OCI-LY3 (cell line): ENCODE data around the gene LAIR2.

ENCODE experiments used
- H2AFZ ChIP-seq: fragments of 200-600, 300-600 bp; shearing (Covaris generic); 2 replicates; pipeline ENCODE4 v1.6.0; 2014; ENCODE audit warnings: antibody characterized with exemption, low read depth, low read length
- H3K27ac ChIP-seq: fragments of 200-600, 300-600 bp; sonication (generic); 2 replicates; pipeline ENCODE4 v1.5.1; 2014; ENCODE audit warnings: mild to moderate bottlenecking, low read length, moderate library complexity, mixed read lengths
- H3K27me3 ChIP-seq: fragments of 200-600, 300-600 bp; sonication (generic); 2 replicates; pipeline ENCODE4 v1.6.1; 2014; ENCODE audit warnings: low read depth, low read length, mixed read lengths
- H3K36me3 ChIP-seq: fragments of 200-600, 300-600 bp; sonication (generic); replicated peaks from 2 replicates; pipeline ENCODE3; 2014; ENCODE audit warnings: low read depth, low read length, mixed read lengths
- H3K4me1 ChIP-seq: fragments of 300-600, 200-600 bp; sonication (generic); 2 replicates; pipeline ENCODE4 v1.6.1; 2014; ENCODE audit warnings: low read length, mixed read lengths
- H3K4me2 ChIP-seq: fragments of 200-600, 300-600 bp; sonication (generic); 2 replicates; pipeline ENCODE4 v1.6.1; 2014; ENCODE audit warnings: low read length, mixed read lengths
- H3K4me3 ChIP-seq: fragments of 300-600, 200-600 bp; sonication (generic); 2 replicates; pipeline ENCODE4 v1.5.1; 2014; ENCODE audit warnings: antibody characterized with exemption, mild to moderate bottlenecking, low read length, moderate library complexity
- H3K79me2 ChIP-seq: fragments of 300-600, 200-600 bp; shearing (Covaris generic); 2 replicates; pipeline ENCODE4 v1.6.1; 2014; ENCODE audit warnings: mild to moderate bottlenecking, low read length, mixed read lengths
- H3K9ac ChIP-seq: fragments of 300-600, 200-600 bp; shearing (Covaris generic); 2 replicates; pipeline ENCODE4 v1.6.0; 2014; ENCODE audit warnings: mild to moderate bottlenecking, low read length, moderate library complexity
- H3K9me3 ChIP-seq: fragments of 200-600, 300-600 bp; shearing (Covaris generic); 2 replicates; pipeline ENCODE4 v1.6.1; 2014; ENCODE audit warnings: low read length, mixed read lengths; ENCODE audit not compliant: insufficient read depth
- H4K20me1 ChIP-seq: fragments of 200-600, 300-600 bp; sonication (generic); 2 replicates; pipeline ENCODE4 v1.6.1; 2016; ENCODE audit warnings: low read length, mixed read lengths; ENCODE audit not compliant: insufficient read depth
- CTCF ChIP-seq: fragments of 200-600, 300-600 bp; sonication (generic); IDR thresholded peaks from 2 replicates; pipeline ENCODE4 v1.5.1; 2014; ENCODE audit warnings: antibody characterized with exemption, low read length, low read depth
- EZH2phosphoT487 ChIP-seq: fragments of 200-600 bp; shearing (Covaris generic); IDR thresholded peaks from 2 replicates; pipeline ENCODE4 v1.6.1; 2018; ENCODE audit warnings: antibody characterized with exemption, mixed run types, low read depth

The LAIR2 gene

GRCh38 chr19:54535601-54536000 is 33.0 kb downstream of the LAIR2 start:
- Histone ChIP-seq H3K27ac (no peak overlapping the region), H3K9me3 (no peaks in the 10 kb centered on the region), H3K9ac (no peak overlapping the region), H4K20me1 (no peaks in the 10 kb centered on the region), H3K27me3 (peaks cover 71% of the 10 kb centered on the region), H3K4me1 (peaks cover 8% of the 10 kb centered on the region), H3K4me2 (no peak overlapping the region), H3K79me2 (no peaks in the 10 kb centered on the region), H3K4me3 (no peak overlapping the region), H3K36me3 (no peaks in the 10 kb centered on the region), H2AFZ (no peak overlapping the region)
- TF ChIP-seq CTCF = no peak

- no peaks in the 10 kb centered on the region for H3K9me3 ChIP-seq
- TF ChIP-seq CTCF (no peak), EZH2phosphoT487 (no peak)
- H3K4me2 ChIP-seq = no peak overlapping the region
- H3K4me1 ChIP-seq = peaks cover 8% of the 10 kb centered on the region
- H3K9ac ChIP-seq = no peak overlapping the region
- H3K4me3 ChIP-seq = no peak overlapping the region
- H3K36me3 ChIP-seq = no peaks in the 10 kb centered on the region
- peaks cover 58% of the 10 kb centered on the region for H3K27me3 ChIP-seq
- no peaks in the 10 kb centered on the region for H3K79me2 ChIP-seq
- no peak overlapping the region for H3K27ac ChIP-seq
- no peak overlapping the region for H2AFZ ChIP-seq
- H4K20me1 ChIP-seq = no peaks in the 10 kb centered on the region
Measured at GRCh38 chr19:54536956-54537355, 34.3 kb downstream of the LAIR2 start.

- H3K9me3 ChIP-seq = no peaks in the 10 kb centered on the region
- no peak overlapping the region for H3K4me3 ChIP-seq
- no peak overlapping the region for H3K4me2 ChIP-seq
- H3K27ac ChIP-seq = no peak overlapping the region
- TF ChIP-seq EZH2phosphoT487 = no peak
- no peak for TF ChIP-seq CTCF
- no peak overlapping the region for H3K9ac ChIP-seq
- no peaks in the 10 kb centered on the region for H3K36me3 ChIP-seq
- peaks cover 20% of the 10 kb centered on the region for H3K27me3 ChIP-seq
- no peaks in the 10 kb centered on the region for H3K4me1 ChIP-seq
- H4K20me1 ChIP-seq = no peaks in the 10 kb centered on the region
- no peaks in the 10 kb centered on the region for H3K79me2 ChIP-seq
- H2AFZ ChIP-seq = no peak overlapping the region
Measured at GRCh38 chr19:54541712-54542111, 39.1 kb downstream of the LAIR2 start.

- no peaks in the 10 kb centered on the region for H3K79me2 ChIP-seq
- H3K9ac ChIP-seq = no peak overlapping the region
- H3K27ac ChIP-seq = no peak overlapping the region
- no peaks in the 10 kb centered on the region for H3K4me1 ChIP-seq
- H3K36me3 ChIP-seq = no peaks in the 10 kb centered on the region
- H2AFZ ChIP-seq = no peak overlapping the region
- TF ChIP-seq CTCF (no peak), EZH2phosphoT487 (no peak)
- peaks cover 13% of the 10 kb centered on the region; the same call in 1 of the 2 replicates for H3K27me3 ChIP-seq
- H3K9me3 ChIP-seq = no peaks in the 10 kb centered on the region
- no peaks in the 10 kb centered on the region for H4K20me1 ChIP-seq
- H3K4me2 ChIP-seq = no peak overlapping the region
- H3K4me3 ChIP-seq = no peak overlapping the region
Measured at GRCh38 chr19:54548806-54549205, 46.2 kb downstream of the LAIR2 start.
